SK-N-SH (cell line): Measurements from ENCODE around the gene C15orf39.

Experiments
- CTCF ChIP-seq: fragments of 200-600 bp; sonication (generic); IDR thresholded peaks from 2 replicates; pipeline ENCODE4 v1.6.1; 2017; ENCODE audit warnings: antibody characterized with exemption, mild to moderate bottlenecking, moderate library complexity
- EZH2phosphoT487 ChIP-seq: fragments of 200-600 bp; sonication (generic); IDR thresholded peaks from 2 replicates; pipeline ENCODE4 v1.6.1; 2017; ENCODE audit warnings: low read depth, mixed run types, mild to moderate bottlenecking, antibody characterized with exemption, moderate library complexity, borderline replicate concordance
- FOSL2 ChIP-seq: IDR thresholded peaks from 2 replicates; pipeline ENCODE4 v1.4.0; 2012; ENCODE audit warnings: low read depth, mild to moderate bottlenecking, moderate library complexity, borderline replicate concordance
- IRF3 ChIP-seq: fragments of 150-350 bp; IDR thresholded peaks from 2 replicates; pipeline ENCODE4 v1.6.1; 2016; ENCODE audit warnings: mild to moderate bottlenecking, low read depth, low read length
- NFIC ChIP-seq: IDR thresholded peaks from 2 replicates; pipeline ENCODE4 v1.4.0; 2012; ENCODE audit warnings: borderline replicate concordance
- POLR2AphosphoS5 ChIP-seq: IDR thresholded peaks from 2 replicates; pipeline ENCODE4 v1.6.1; 2012; ENCODE audit warnings: low read depth, low read length
- REST ChIP-seq: IDR thresholded peaks from 2 replicates; pipeline ENCODE4 v1.6.1; 2012; ENCODE audit warnings: mild to moderate bottlenecking, low read depth, low read length, moderate library complexity
- RFX5 ChIP-seq: IDR thresholded peaks from 2 replicates; pipeline ENCODE4 v1.6.1; 2012; ENCODE audit warnings: mild to moderate bottlenecking, improper control_type of control experiment, low read length
- SIN3A ChIP-seq: IDR thresholded peaks from 2 replicates; pipeline ENCODE4 v1.6.1; 2012; ENCODE audit warnings: low read depth, mild to moderate bottlenecking, low read length, moderate library complexity, borderline replicate concordance
- SMC3 ChIP-seq: IDR thresholded peaks from 2 replicates; pipeline ENCODE4 v1.6.1; 2012; ENCODE audit warnings: low read depth, low read length, improper control_type of control experiment
- TAF1 ChIP-seq: IDR thresholded peaks from 2 replicates; pipeline ENCODE4 v1.6.1; 2012; ENCODE audit warnings: low read depth, mild to moderate bottlenecking, low read length, moderate library complexity, borderline replicate concordance
- TCF12 ChIP-seq: IDR thresholded peaks from 2 replicates; pipeline ENCODE4 v1.4.0; 2012
- USF2 ChIP-seq: fragments of 150-350 bp; IDR thresholded peaks from 2 replicates; pipeline ENCODE4 v1.6.1; 2017; ENCODE audit warnings: antibody characterized with exemption, low read length, low read depth, borderline replicate concordance
- YY1 ChIP-seq: IDR thresholded peaks from 2 replicates; pipeline ENCODE4 v1.4.0; 2012; ENCODE audit warnings: low read depth, mild to moderate bottlenecking

DNA sequence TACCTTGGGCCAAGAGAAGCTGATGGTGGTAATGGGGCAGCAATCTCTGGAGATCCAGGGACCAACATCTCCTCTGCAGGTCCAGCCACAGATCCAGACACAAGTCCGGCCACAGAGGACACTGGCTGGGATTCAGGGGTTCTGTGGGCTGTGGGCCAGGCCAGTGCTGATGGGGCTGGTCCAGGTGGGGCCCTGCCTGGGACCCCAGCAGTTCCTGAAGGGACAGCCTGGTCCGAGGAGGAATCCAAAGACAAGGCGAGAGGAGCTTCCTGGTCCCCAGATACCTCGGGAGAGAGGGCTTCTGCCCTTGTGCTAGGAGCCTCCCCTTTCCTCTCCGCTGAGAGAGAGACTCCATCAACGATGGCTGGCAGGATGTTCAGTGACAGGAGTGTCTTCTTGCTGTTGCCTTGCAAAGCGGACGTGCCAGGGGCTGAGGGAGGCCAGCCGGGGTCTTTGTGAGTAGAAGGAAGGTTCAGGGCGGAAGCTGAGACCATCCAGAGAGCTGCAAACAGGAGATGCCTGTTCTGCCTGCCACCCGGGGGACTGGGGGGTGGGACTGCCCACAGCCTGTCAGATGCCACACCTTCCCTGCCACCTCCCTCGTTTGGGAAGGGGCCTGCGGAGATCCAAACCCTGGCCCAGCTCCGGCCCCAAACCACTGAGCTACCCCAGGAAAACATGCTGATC is 32.0 kb downstream of the C15orf39 start:
- TF ChIP-seq IRF3 (no peak), SIN3A (no peak), EZH2phosphoT487 (no peak), CTCF (no peak), NFIC (no peak), YY1 (no peak), FOSL2 (no peak), TAF1 (no peak), USF2 (no peak), REST (no peak), RFX5 (no peak), SMC3 (no peak), TCF12 (no peak), POLR2AphosphoS5 (no peak)
